SJSA1 (cell line): ENCODE measurements around the gene COBL. TPM values are rescaled to one million over a fixed set of nuclear protein-coding genes. Genes with fewer than 3 reads are reported as not detected.

ENCODE experiments used
- DNase-seq, 2 experiments: peaks; one replicate each; pipeline ENCODE4 v3.0.0-alpha.2; 2015 to 2020; ENCODE audit warnings: low spot score in 2 of 2, low read depth in 1 of 2
- H3K27ac ChIP-seq: fragments of 250-450 bp; sonication (Bioruptor Pico); 2 replicates; pipeline ENCODE4 v1.5.1; 2020; ENCODE audit warnings: mild to moderate bottlenecking, moderate library complexity
- H3K27me3 ChIP-seq: fragments of 250-450 bp; sonication (Bioruptor Pico); replicated peaks from 2 replicates; pipeline ENCODE4 v1.5.1; 2020; ENCODE audit warnings: mild to moderate bottlenecking, moderate library complexity
- H3K36me3 ChIP-seq: fragments of 250-450 bp; sonication (Bioruptor Pico); 2 replicates; pipeline ENCODE4 v1.5.1; 2020; ENCODE audit warnings: mild to moderate bottlenecking
- H3K4me1 ChIP-seq: fragments of 250-450 bp; sonication (Bioruptor Pico); replicated peaks from 2 replicates; pipeline ENCODE4 v1.6.1; 2021; ENCODE audit warnings: mild to moderate bottlenecking
- H3K4me3 ChIP-seq: fragments of 250-450 bp; sonication (Bioruptor Pico); 2 replicates; pipeline ENCODE4 v1.5.1; 2020; ENCODE audit warnings: mild to moderate bottlenecking
- H3K9me3 ChIP-seq: fragments of 250-450 bp; sonication (Bioruptor Pico); replicated peaks from 2 replicates; pipeline ENCODE4 v1.5.1; 2020; ENCODE audit warnings: mild to moderate bottlenecking
- total RNA-seq: library from RNA; depleted of rRNA; stranded (reverse); fragments of >200 nt; shearing (Covaris generic); gene quantifications from 2 replicates; pipeline ENCODE4 v1.2.3, GENCODE V29; 2014

COBL gene
- total RNA-seq, 1 experiment from 2014 or later: not detected

- H3K36me3 ChIP-seq: no peaks in the 10 kb centered on the region
- DNase-seq: peak in 1 of 2 experiments; percentile 5
- no peak overlapping the region for H3K27ac ChIP-seq
- no peaks in the 10 kb centered on the region for H3K27me3 ChIP-seq
- no peaks in the 10 kb centered on the region for H3K4me1 ChIP-seq
- no peak overlapping the region for H3K4me3 ChIP-seq
- H3K9me3 ChIP-seq: no peaks in the 10 kb centered on the region
These were observed 293.8 kb downstream of the COBL start for GRCh38 chr7:51022821-51023220.

- no peaks in the 10 kb centered on the region for H3K27me3 ChIP-seq
- H3K27ac ChIP-seq: no peak overlapping the region
- no peaks in the 10 kb centered on the region for H3K4me1 ChIP-seq
- no peak for DNase-seq
- H3K36me3 ChIP-seq: no peaks in the 10 kb centered on the region
- H3K9me3 ChIP-seq: no peaks in the 10 kb centered on the region
- H3K4me3 ChIP-seq: no peak overlapping the region
These were observed 294.6 kb downstream of the COBL start for GRCh38 chr7:51021906-51022570.

- H3K27me3 ChIP-seq: no peaks in the 10 kb centered on the region
- H3K36me3 ChIP-seq: no peaks in the 10 kb centered on the region
- no peaks in the 10 kb centered on the region for H3K9me3 ChIP-seq
- no peaks in the 10 kb centered on the region for H3K4me1 ChIP-seq
- no peak overlapping the region for H3K27ac ChIP-seq
- no peak for DNase-seq
- H3K4me3 ChIP-seq: no peak overlapping the region
These were observed 295.7 kb downstream of the COBL start for GRCh38 chr7:51020944-51021343.

GRCh38 chr7:51019891-51020870, 296.4 kb downstream of the COBL start:
- Histone ChIP-seq H3K9me3 (no peaks in the 10 kb centered on the region), H3K4me3 (no peak overlapping the region), H3K27me3 (no peaks in the 10 kb centered on the region), H3K36me3 (no peaks in the 10 kb centered on the region), H3K4me1 (no peaks in the 10 kb centered on the region), H3K27ac (no peak overlapping the region)
- DNase-seq: no peak

GRCh38 chr7:51019191-51019844, 297.3 kb downstream of the COBL start:
- H3K36me3 ChIP-seq: no peaks in the 10 kb centered on the region
- no peaks in the 10 kb centered on the region for H3K27me3 ChIP-seq
- no peaks in the 10 kb centered on the region for H3K4me1 ChIP-seq
- no peaks in the 10 kb centered on the region for H3K9me3 ChIP-seq
- no peak for DNase-seq
- H3K4me3 ChIP-seq: no peak overlapping the region
- no peak overlapping the region for H3K27ac ChIP-seq

GRCh38 chr7:51017576-51018535, 298.8 kb downstream of the COBL start:
- Histone ChIP-seq H3K9me3 (no peaks in the 10 kb centered on the region), H3K36me3 (no peaks in the 10 kb centered on the region), H3K4me3 (no peak overlapping the region), H3K4me1 (no peaks in the 10 kb centered on the region), H3K27me3 (no peaks in the 10 kb centered on the region), H3K27ac (no peak overlapping the region)
- no peak for DNase-seq

- H3K27ac ChIP-seq: no peak overlapping the region
- no peaks in the 10 kb centered on the region for H3K27me3 ChIP-seq
These were observed 300.1 kb downstream of the COBL start for GRCh38 chr7:51016546-51016945.

GRCh38 chr7:51015581-51015980, 301.0 kb downstream of the COBL start:
- Histone ChIP-seq H3K4me3 (no peak overlapping the region), H3K9me3 (no peaks in the 10 kb centered on the region), H3K36me3 (no peaks in the 10 kb centered on the region)

More at GRCh38 chr7:51016546-51016945, 300.1 kb downstream of the COBL start:
- no peaks in the 10 kb centered on the region for H3K4me1 ChIP-seq
- H3K36me3 ChIP-seq: no peaks in the 10 kb centered on the region
- H3K4me3 ChIP-seq: no peak overlapping the region
- DNase-seq: no peak
- no peaks in the 10 kb centered on the region for H3K9me3 ChIP-seq

GRCh38 chr7:51014811-51015210, 301.8 kb downstream of the COBL start:
- no peak overlapping the region for H3K27ac ChIP-seq
- H3K27me3 ChIP-seq: no peaks in the 10 kb centered on the region
- no peak for DNase-seq
- H3K9me3 ChIP-seq: no peaks in the 10 kb centered on the region
- H3K36me3 ChIP-seq: no peaks in the 10 kb centered on the region
- H3K4me1 ChIP-seq: no peaks in the 10 kb centered on the region
- no peak overlapping the region for H3K4me3 ChIP-seq

More at GRCh38 chr7:51015581-51015980, 301.0 kb downstream of the COBL start:
- no peak for DNase-seq
- no peaks in the 10 kb centered on the region for H3K4me1 ChIP-seq
- no peaks in the 10 kb centered on the region for H3K27me3 ChIP-seq
- no peak overlapping the region for H3K27ac ChIP-seq

GRCh38 chr7:51013861-51014511, 302.6 kb downstream of the COBL start:
- Histone ChIP-seq H3K27me3 (no peaks in the 10 kb centered on the region), H3K27ac (no peak overlapping the region), H3K9me3 (no peaks in the 10 kb centered on the region), H3K4me1 (no peaks in the 10 kb centered on the region), H3K36me3 (no peaks in the 10 kb centered on the region), H3K4me3 (no peak overlapping the region)
- DNase-seq: no peak

- DNase-seq: no peak
- Histone ChIP-seq H3K36me3 (no peaks in the 10 kb centered on the region), H3K9me3 (no peaks in the 10 kb centered on the region), H3K4me1 (no peaks in the 10 kb centered on the region), H3K4me3 (no peak overlapping the region), H3K27me3 (no peaks in the 10 kb centered on the region), H3K27ac (no peak overlapping the region)
These were observed 303.3 kb downstream of the COBL start for GRCh38 chr7:51013218-51013786.

- DNase-seq: no peak
- H3K4me1 ChIP-seq: no peaks in the 10 kb centered on the region
- no peak overlapping the region for H3K27ac ChIP-seq
- H3K4me3 ChIP-seq: no peak overlapping the region
- no peaks in the 10 kb centered on the region for H3K9me3 ChIP-seq
- H3K27me3 ChIP-seq: no peaks in the 10 kb centered on the region
- no peaks in the 10 kb centered on the region for H3K36me3 ChIP-seq
These were observed 303.9 kb downstream of the COBL start for GRCh38 chr7:51012569-51013217.
